ENCODE results near the gene SMOC1.

SMOC1 gene

GRCh38 chr14:69937367-69938081 is 58.3 kb downstream of the SMOC1 start:
- no peak overlapping the region for H2AFZ ChIP-seq (ENCODE audit: low read depth, low read length)
- no peaks in the 10 kb centered on the region for H4K20me1 ChIP-seq (ENCODE audit: insufficient read depth, low read length)
- H3K79me2 ChIP-seq (ENCODE audit: insufficient read depth, low read length), result no peaks in the 10 kb centered on the region
- DNase-seq (no peak), ATAC-seq (ENCODE audit: insufficient read depth, low read depth) (no peak)
- no peaks in the 10 kb centered on the region for H3K9me3 ChIP-seq (ENCODE audit: insufficient read depth, low read length, severe bottlenecking)
- peaks cover 23% of the 10 kb centered on the region for H3K27me3 ChIP-seq (ENCODE audit: insufficient read depth, low read length, poor library complexity)
- H3K9ac ChIP-seq (ENCODE audit: low read depth, low read length), result no peak overlapping the region
- TF ChIP-seq EZH2 (IDR thresholded peaks at IDR 0.05; ENCODE audit: borderline replicate concordance, low read depth, low read length, severe bottlenecking) (no peak), CTCF (IDR thresholded peaks at IDR 0.05; ENCODE audit: borderline replicate concordance, extremely low read depth, low read length, poor library complexity, severe bottlenecking) (no peak)
- no peak overlapping the region for H3K27ac ChIP-seq (ENCODE audit: low read length)
- no peaks in the 10 kb centered on the region for H3K4me1 ChIP-seq (ENCODE audit: insufficient read depth, low read length)
- H3K36me3 ChIP-seq (ENCODE audit: insufficient read depth, low read length), result no peaks in the 10 kb centered on the region
- no peak overlapping the region for H3K4me2 ChIP-seq (ENCODE audit: insufficient read depth, low read length)
- no peak overlapping the region for H3K4me3 ChIP-seq (ENCODE audit: low read depth in 1 of 2, low read length in 2 of 2)

- no peak overlapping the region for H2AFZ ChIP-seq (ENCODE audit: low read depth, low read length)
- no peaks in the 10 kb centered on the region for H3K36me3 ChIP-seq (ENCODE audit: insufficient read depth, low read length)
- no peak overlapping the region for H3K4me2 ChIP-seq (ENCODE audit: insufficient read depth, low read length)
- TF ChIP-seq CTCF (IDR thresholded peaks at IDR 0.05; ENCODE audit: borderline replicate concordance, extremely low read depth, low read length, poor library complexity, severe bottlenecking), result no peak
- no peak for TF ChIP-seq EZH2 (IDR thresholded peaks at IDR 0.05; ENCODE audit: borderline replicate concordance, low read depth, low read length, severe bottlenecking)
- H3K9me3 ChIP-seq (ENCODE audit: insufficient read depth, low read length, severe bottlenecking), result no peaks in the 10 kb centered on the region
- H3K27ac ChIP-seq (ENCODE audit: low read length), result no peak overlapping the region
- peaks cover 25% of the 10 kb centered on the region for H3K27me3 ChIP-seq (ENCODE audit: insufficient read depth, low read length, poor library complexity)
- H4K20me1 ChIP-seq (ENCODE audit: insufficient read depth, low read length), result no peaks in the 10 kb centered on the region
- H3K9ac ChIP-seq (ENCODE audit: low read depth, low read length), result no peak overlapping the region
- no peak for ATAC-seq (ENCODE audit: insufficient read depth, low read depth)
- no peak for DNase-seq
- no peaks in the 10 kb centered on the region for H3K79me2 ChIP-seq (ENCODE audit: insufficient read depth, low read length)
- no peak overlapping the region for H3K4me3 ChIP-seq (ENCODE audit: low read depth in 1 of 2, low read length in 2 of 2)
- H3K4me1 ChIP-seq (ENCODE audit: insufficient read depth, low read length), result no peaks in the 10 kb centered on the region
Observed at GRCh38 chr14:69938751-69939150, 59.5 kb downstream of the SMOC1 start.

GRCh38 chr14:69941768-69942742 is 62.8 kb downstream of the SMOC1 start:
- H3K27me3 ChIP-seq (ENCODE audit: insufficient read depth, low read length, poor library complexity), result peaks cover 10% of the 10 kb centered on the region
- no peak for ATAC-seq (ENCODE audit: insufficient read depth, low read depth)
- H3K4me1 ChIP-seq (ENCODE audit: insufficient read depth, low read length), result no peaks in the 10 kb centered on the region
- TF ChIP-seq CTCF (IDR thresholded peaks at IDR 0.05; ENCODE audit: borderline replicate concordance, extremely low read depth, low read length, poor library complexity, severe bottlenecking), result no peak
- TF ChIP-seq EZH2 (IDR thresholded peaks at IDR 0.05; ENCODE audit: borderline replicate concordance, low read depth, low read length, severe bottlenecking), result no peak
- H3K27ac ChIP-seq (ENCODE audit: low read length), result no peak overlapping the region
- H2AFZ ChIP-seq (ENCODE audit: low read depth, low read length), result no peak overlapping the region
- no peaks in the 10 kb centered on the region for H3K79me2 ChIP-seq (ENCODE audit: insufficient read depth, low read length)
- no peak overlapping the region for H3K4me2 ChIP-seq (ENCODE audit: insufficient read depth, low read length)
- no peak overlapping the region for H3K4me3 ChIP-seq (ENCODE audit: low read depth in 1 of 2, low read length in 2 of 2)
- H3K36me3 ChIP-seq (ENCODE audit: insufficient read depth, low read length), result no peaks in the 10 kb centered on the region
- no peak for DNase-seq
- peaks cover 2% of the 10 kb centered on the region for H3K9me3 ChIP-seq (ENCODE audit: insufficient read depth, low read length, severe bottlenecking)
- H4K20me1 ChIP-seq (ENCODE audit: insufficient read depth, low read length), result no peaks in the 10 kb centered on the region
- H3K9ac ChIP-seq (ENCODE audit: low read depth, low read length), result no peak overlapping the region
